A673 (cell line): ENCODE results near the gene VTCN1.

ENCODE experiments used
- CTCF ChIP-seq: fragments of 300-800, 200-600 bp; sonication (generic); conservative IDR thresholded peaks from 2 replicates; pipeline ENCODE4 v1.5.1; 2017; ENCODE audit warnings: low read depth, mild to moderate bottlenecking, antibody characterized with exemption, low read length, moderate library complexity, mixed read lengths
- EZH2 ChIP-seq: fragments of 200-600 bp; sonication (generic); IDR thresholded peaks from 2 replicates; pipeline ENCODE4 v1.6.1; 2017; ENCODE audit warnings: borderline replicate concordance, low read depth, mild to moderate bottlenecking, mixed read lengths, antibody characterized with exemption, low read length; ENCODE audit not compliant: poor library complexity, severe bottlenecking

DNA sequence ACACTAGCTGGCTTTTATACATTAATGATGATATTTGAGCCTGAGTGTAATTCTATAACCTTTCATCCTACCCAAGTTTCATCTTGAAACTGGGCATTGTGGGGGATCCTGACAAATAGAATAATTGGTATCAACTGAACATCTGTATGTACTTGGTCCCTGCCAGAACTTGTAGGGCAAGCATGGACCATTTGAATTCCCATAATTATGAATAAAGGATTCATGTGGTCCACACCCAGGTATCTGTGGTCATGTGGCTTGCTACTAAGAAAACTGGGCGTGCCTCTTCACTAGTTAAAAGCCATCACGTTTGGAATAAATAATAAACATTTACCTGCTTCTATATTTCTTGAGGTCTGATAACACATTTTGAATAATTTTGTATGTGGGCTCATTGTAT, 20.6 kb upstream of the VTCN1 start:
- TF ChIP-seq CTCF, result no peak
- no peak for TF ChIP-seq EZH2
